Esophagus squamous epithelium (tissue), 4 donors: ENCODE data around the gene IQCK.

Experiments
- POLR2A ChIP-seq, 4 donors: fragments of 450-650 bp; IDR thresholded peaks; one replicate each; pipeline ENCODE4 v1.6.1; 2017; ENCODE audit warnings: antibody characterized with exemption in 4 of 4, mild to moderate bottlenecking in 4 of 4, moderate library complexity in 3 of 4
- TF ChIP-seq, protein P1 (sequence below), 6 experiments: fragments of 450-650 bp in 4 of 6; fragments of 200-600 bp in 2 of 6; sonication (generic) in 2 of 6; IDR thresholded peaks; one replicate each; pipeline ENCODE4 v1.5.1; 2016 to 2019; ENCODE audit warnings: antibody characterized with exemption in 6 of 6, mild to moderate bottlenecking in 4 of 6, moderate library complexity in 4 of 6

DNA sequence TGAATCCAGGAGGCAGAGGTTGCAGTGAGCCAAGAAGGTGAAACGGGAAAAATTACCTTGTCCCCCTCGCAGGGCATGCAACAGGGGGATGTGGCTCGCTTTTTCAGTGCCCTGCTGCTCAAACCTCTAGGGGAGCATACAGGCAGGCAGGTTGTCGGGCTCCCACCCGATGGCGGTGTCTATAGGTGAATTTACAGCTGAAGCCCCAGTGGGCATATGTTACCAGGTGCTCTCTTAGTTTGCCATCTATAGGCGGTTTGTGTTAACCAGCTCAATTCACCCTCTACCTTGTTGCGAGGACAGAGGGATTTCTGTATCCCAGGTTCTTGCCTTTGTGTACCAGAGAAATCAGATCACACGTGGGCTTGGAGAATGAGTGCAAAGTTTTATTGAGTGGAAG lies 48.9 kb downstream of the IQCK start:
- TF ChIP-seq, protein P1, sequence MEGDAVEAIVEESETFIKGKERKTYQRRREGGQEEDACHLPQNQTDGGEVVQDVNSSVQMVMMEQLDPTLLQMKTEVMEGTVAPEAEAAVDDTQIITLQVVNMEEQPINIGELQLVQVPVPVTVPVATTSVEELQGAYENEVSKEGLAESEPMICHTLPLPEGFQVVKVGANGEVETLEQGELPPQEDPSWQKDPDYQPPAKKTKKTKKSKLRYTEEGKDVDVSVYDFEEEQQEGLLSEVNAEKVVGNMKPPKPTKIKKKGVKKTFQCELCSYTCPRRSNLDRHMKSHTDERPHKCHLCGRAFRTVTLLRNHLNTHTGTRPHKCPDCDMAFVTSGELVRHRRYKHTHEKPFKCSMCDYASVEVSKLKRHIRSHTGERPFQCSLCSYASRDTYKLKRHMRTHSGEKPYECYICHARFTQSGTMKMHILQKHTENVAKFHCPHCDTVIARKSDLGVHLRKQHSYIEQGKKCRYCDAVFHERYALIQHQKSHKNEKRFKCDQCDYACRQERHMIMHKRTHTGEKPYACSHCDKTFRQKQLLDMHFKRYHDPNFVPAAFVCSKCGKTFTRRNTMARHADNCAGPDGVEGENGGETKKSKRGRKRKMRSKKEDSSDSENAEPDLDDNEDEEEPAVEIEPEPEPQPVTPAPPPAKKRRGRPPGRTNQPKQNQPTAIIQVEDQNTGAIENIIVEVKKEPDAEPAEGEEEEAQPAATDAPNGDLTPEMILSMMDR (IDR thresholded peaks at IDR 0.05), result no peak
- no peak for TF ChIP-seq POLR2A (IDR thresholded peaks at IDR 0.05)
